ENCODE results near the gene ZNF532. TPM values are rescaled to one million over a fixed set of nuclear protein-coding genes. Genes with fewer than 3 reads are reported as not detected.
A peak's percentile ranks its signal among the peaks of the same experiment; 100 is the strongest.

The ZNF532 gene
- total RNA-seq, 8 experiments from 2014 or later = 28.6 to 161 (median 137) TPM

DNA sequence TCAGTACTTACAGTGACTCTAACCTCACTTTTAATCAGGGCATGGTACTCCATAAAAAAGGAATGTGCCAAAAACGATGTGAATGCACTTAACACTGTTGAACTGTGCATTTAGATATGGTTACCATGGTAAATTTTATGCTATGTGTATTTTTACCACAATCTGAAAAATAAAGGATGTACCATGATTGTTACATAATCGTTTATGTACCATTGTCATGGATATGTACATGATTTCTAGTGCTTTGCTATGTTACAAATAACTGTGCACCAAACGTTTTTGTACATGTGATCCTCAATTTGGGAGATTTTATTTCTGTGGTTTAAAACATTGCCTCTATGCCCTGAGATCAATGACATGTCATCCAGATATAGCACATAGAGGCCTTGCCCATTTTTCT, 21.8 kb downstream of the ZNF532 start:
- Histone ChIP-seq H3K4me3 (no peak overlapping the region), H3K27ac (no peak overlapping the region), H3K4me1 (replicated peaks in 1 of 2) (peaks cover 5 to 7% of the 10 kb centered on the region in 2 donors)
- 0 to 94% (median 60%) methylated on average over 1 to 3 of the region's 3 CpGs; no CpG with 5 or more reads in 1 of the 10 experiments for WGBS, 10 experiments
- in situ Hi-C loops (cut with MboI; ENCODE audit: low pct_unique_long_range_greater_than_20kb in 2 of 9, low sequenced_read_pairs in 9 of 9, unreplicated experiment in 9 of 9) = loop anchor here in 1 of 9 experiments (25.0 kb wide), 1 partner anchor 176 kb away; no protein-coding TSS in a partner anchor
- no peak for ATAC-seq (replicated peaks in 6 of 8)

DNA sequence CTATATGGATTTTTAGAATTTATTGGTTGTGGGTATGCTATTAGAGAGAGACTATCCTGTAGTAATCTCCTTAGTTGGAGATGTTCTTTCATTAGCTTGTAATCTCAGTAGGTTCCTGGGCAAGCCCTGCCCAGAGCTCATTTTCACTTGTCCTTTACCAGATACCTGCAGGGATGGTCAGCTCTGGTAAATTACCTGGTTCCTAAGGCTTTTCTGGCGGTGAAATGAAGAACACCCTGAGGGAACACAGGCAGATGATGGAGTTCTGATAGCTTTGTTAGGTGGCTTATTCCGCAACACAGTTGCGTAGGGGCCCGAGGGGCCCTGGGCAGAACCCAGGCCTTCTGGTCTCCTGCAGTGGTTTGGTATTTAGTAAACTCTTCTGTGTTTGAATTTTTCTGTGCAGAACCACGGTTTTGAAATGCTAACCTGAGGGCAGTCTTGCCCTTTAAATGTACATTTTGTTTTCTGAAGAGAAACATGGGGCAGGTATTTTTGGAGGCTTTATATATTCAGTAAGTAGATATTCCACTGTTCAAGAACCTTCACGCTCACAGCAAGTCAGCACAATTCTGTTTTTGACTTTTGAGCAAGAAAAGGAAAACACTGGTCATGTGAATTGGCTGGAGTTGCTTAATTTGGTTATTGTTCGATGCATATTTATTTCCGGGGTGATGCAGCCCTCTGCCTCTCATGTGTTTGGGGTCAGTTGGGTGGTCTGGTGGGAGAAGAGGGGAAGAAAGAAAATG, 22.4 kb downstream of the ZNF532 start:
- Histone ChIP-seq H3K4me3 (no peak overlapping the region), H3K27ac (no peak overlapping the region), H3K4me1 (replicated peaks in 1 of 2) (peaks cover 4 to 5% of the 10 kb centered on the region in 2 donors)
- no peak for ATAC-seq (replicated peaks in 6 of 8)
- in situ Hi-C loops (cut with MboI; ENCODE audit: low pct_unique_long_range_greater_than_20kb in 2 of 9, low sequenced_read_pairs in 9 of 9, unreplicated experiment in 9 of 9) = loop anchor here in 1 of 9 experiments (25.0 kb wide), 1 partner anchor 175 kb away; no protein-coding TSS in a partner anchor
- WGBS, 10 experiments = 30 to 100% (median 80%) methylated on average over 1 to 8 of the region's 8 CpGs; no CpG with 5 or more reads in 1 of the 10 experiments

- Histone ChIP-seq H3K4me3 (no peak overlapping the region), H3K27ac (peak overlapping the region in 1 of 2 donors; percentile 8), H3K4me1 (replicated peaks in 1 of 2) (peaks cover 4 to 8% of the 10 kb centered on the region in 2 donors)
- no peak for ATAC-seq (replicated peaks in 6 of 8)
- 89 to 100% (median 93%) methylated on average over 2 to 10 of the region's 10 CpGs; no CpG with 5 or more reads in 3 of the 10 experiments for WGBS, 10 experiments
- in situ Hi-C loops (cut with MboI; ENCODE audit: low pct_unique_long_range_greater_than_20kb in 2 of 9, low sequenced_read_pairs in 9 of 9, unreplicated experiment in 9 of 9) = loop anchor here in 1 of 9 experiments (25.0 kb wide), 1 partner anchor 175 kb away; no protein-coding TSS in a partner anchor
These were observed 22.9 kb downstream of the ZNF532 start for GRCh38 chr18:58887613-58887963.

- Histone ChIP-seq H3K27ac (no peak overlapping the region), H3K4me3 (no peak overlapping the region), H3K4me1 (replicated peaks in 1 of 2) (peaks cover 10 to 34% of the 10 kb centered on the region in 2 donors)
- in situ Hi-C loops (cut with MboI; ENCODE audit: low pct_unique_long_range_greater_than_20kb in 2 of 9, low sequenced_read_pairs in 9 of 9, unreplicated experiment in 9 of 9) = loop anchor here in 1 of 9 experiments (25.0 kb wide), 1 partner anchor 171 kb away; no protein-coding TSS in a partner anchor
- WGBS, 10 experiments = 8 to 100% (median 88%) methylated on average over 1 to 2 of the region's 2 CpGs; no CpG with 5 or more reads in 1 of the 10 experiments
- peak in 1 of 8 experiments; percentile 26 for ATAC-seq (replicated peaks in 6 of 8)
These were observed 27.1 kb downstream of the ZNF532 start for GRCh38 chr18:58891776-58892175.

- H3K4me3 ChIP-seq = no peak overlapping the region
- ATAC-seq (replicated peaks in 6 of 8) = peak in 6 of 8 experiments; percentile 17 to 62 (median 34)
- H3K4me1 ChIP-seq (replicated peaks in 1 of 2) = peaks cover 14 to 33% of the 10 kb centered on the region in 2 donors
- in situ Hi-C loops (cut with MboI; ENCODE audit: low pct_unique_long_range_greater_than_20kb in 2 of 9, low sequenced_read_pairs in 9 of 9, unreplicated experiment in 9 of 9) = loop anchor here in 1 of 9 experiments (25.0 kb wide), 1 partner anchor 170 kb away; no protein-coding TSS in a partner anchor
- WGBS, 10 experiments = 50 to 83% (median 55%) methylated on average over 1 to 6 of the region's 6 CpGs; no CpG with 5 or more reads in 1 of the 10 experiments
- H3K27ac ChIP-seq = no peak overlapping the region
These were observed 27.8 kb downstream of the ZNF532 start for GRCh38 chr18:58892488-58892887.

DNA sequence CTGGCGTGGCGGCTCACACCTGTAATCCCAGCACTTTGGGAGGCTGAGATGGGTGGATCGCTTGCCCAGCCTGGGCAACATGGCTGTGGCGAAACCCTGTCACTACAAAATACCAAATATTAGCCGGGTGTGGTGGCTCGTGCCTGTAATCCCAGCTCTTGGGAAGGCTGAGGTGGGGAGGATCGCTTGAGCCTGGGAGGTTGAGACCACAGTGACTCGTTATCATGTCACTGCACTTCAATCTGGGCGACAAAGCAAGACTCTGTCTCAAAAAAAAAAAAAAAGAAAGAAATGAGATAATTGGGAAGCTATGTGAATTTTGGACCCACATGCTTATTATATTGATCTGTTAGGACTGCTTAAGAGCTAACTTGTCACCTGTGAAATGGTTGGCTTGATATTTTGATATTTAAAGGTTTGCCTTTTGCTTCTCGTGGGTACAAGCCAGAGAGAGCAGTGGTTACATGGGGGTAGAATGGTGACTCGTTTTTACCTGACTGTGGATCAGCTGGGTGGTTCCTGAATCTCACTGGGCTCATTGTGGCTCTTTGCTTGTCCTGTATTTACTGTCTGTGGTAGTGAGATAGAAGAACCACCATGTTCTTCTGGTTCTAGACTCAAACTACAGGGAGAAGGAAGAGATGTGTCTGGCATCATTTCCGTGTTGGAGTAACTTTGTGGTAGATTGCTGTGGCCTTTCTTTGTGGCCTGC, 28.9 kb downstream of the ZNF532 start:
- in situ Hi-C loops (cut with MboI; ENCODE audit: low pct_unique_long_range_greater_than_20kb in 2 of 9, low sequenced_read_pairs in 9 of 9, unreplicated experiment in 9 of 9) = loop anchor here in 1 of 9 experiments (25.0 kb wide), 1 partner anchor 169 kb away; no protein-coding TSS in a partner anchor
- Histone ChIP-seq H3K4me1 (replicated peaks in 1 of 2) (peaks cover 14 to 33% of the 10 kb centered on the region in 2 donors), H3K4me3 (no peak overlapping the region), H3K27ac (no peak overlapping the region)
- WGBS, 10 experiments = 69 to 100% (median 93%) methylated on average over 1 to 9 of the region's 12 CpGs
- no peak for ATAC-seq (replicated peaks in 6 of 8)

DNA sequence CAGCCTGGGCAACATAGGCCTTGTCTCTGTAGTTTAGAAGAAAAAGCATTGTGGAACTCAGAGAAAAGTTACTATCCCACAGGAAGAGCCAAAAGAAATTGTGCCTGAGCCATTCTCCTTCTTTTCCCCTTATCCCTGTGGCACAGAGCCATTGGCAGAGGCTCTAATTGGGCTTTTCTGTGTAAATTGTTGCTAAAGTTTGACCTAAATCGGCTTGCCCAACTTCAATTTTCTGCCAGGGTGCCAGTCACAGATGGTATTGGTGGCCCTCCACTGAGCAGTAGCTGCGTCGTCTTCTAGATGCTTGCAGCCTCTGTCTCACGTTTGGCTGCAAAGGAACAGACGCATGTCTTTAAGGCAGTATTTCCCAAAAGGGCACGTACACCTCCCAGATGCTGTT, 30.3 kb downstream of the ZNF532 start:
- ATAC-seq (replicated peaks in 6 of 8) = no peak
- in situ Hi-C loops (cut with MboI; ENCODE audit: low pct_unique_long_range_greater_than_20kb in 2 of 9, low sequenced_read_pairs in 9 of 9, unreplicated experiment in 9 of 9) = loop anchor here in 1 of 9 experiments (25.0 kb wide), 1 partner anchor 167 kb away; no protein-coding TSS in a partner anchor
- no peak overlapping the region for H3K27ac ChIP-seq
- H3K4me3 ChIP-seq = no peak overlapping the region
- H3K4me1 ChIP-seq (replicated peaks in 1 of 2) = peaks cover 14 to 33% of the 10 kb centered on the region in 2 donors
- WGBS, 10 experiments = 67 to 100% (median 92%) methylated on average over 1 to 5 of the region's 6 CpGs; no CpG with 5 or more reads in 3 of the 10 experiments

DNA sequence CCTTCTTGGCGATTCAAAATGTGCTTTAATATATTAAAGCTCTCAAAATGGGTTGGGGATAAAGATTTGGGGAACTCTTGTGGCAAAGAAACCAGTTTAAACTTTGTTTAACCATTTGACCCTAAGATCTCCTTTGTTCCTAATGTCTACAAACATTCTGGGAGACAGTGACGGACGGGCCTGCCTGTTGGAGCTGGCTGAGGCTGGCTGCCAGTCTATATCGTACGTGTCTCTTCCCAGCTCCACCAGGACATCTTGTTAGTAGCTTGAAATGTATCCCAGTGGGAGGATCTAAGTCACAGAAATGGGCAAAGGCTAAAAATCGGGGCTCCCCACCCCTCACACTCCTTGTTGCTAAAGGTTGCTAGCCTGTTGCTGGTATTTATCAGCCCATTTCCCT, 30.7 kb downstream of the ZNF532 start:
- in situ Hi-C loops (cut with MboI; ENCODE audit: low pct_unique_long_range_greater_than_20kb in 2 of 9, low sequenced_read_pairs in 9 of 9, unreplicated experiment in 9 of 9) = loop anchor here in 1 of 9 experiments (25.0 kb wide), 1 partner anchor 167 kb away; no protein-coding TSS in a partner anchor
- 48 to 100% (median 93%) methylated on average over 1 to 6 of the region's 6 CpGs; no CpG with 5 or more reads in 3 of the 10 experiments for WGBS, 10 experiments
- ATAC-seq (replicated peaks in 6 of 8) = peak in 2 of 8 experiments; percentile 36 to 44
- peaks cover 14 to 33% of the 10 kb centered on the region in 2 donors for H3K4me1 ChIP-seq (replicated peaks in 1 of 2)
- no peak overlapping the region for H3K4me3 ChIP-seq
- H3K27ac ChIP-seq = no peak overlapping the region

- Histone ChIP-seq H3K27ac (no peak overlapping the region), H3K4me3 (no peak overlapping the region), H3K4me1 (replicated peaks in 1 of 2) (peaks cover 14 to 33% of the 10 kb centered on the region in 2 donors)
- ATAC-seq (replicated peaks in 6 of 8) = peak in 6 of 8 experiments; percentile 5 to 97 (median 22)
- in situ Hi-C loops (cut with MboI; ENCODE audit: low pct_unique_long_range_greater_than_20kb in 2 of 9, low sequenced_read_pairs in 9 of 9, unreplicated experiment in 9 of 9) = loop anchor here in 1 of 9 experiments (25.0 kb wide), 1 partner anchor 166 kb away; no protein-coding TSS in a partner anchor
- 0 to 100% (median 70%) methylated on average over 1 to 2 of the region's 2 CpGs; no CpG with 5 or more reads in 4 of the 10 experiments for WGBS, 10 experiments
These were observed 31.6 kb downstream of the ZNF532 start for GRCh38 chr18:58896268-58896667.

GRCh38 chr18:58896734-58897508, 32.2 kb downstream of the ZNF532 start:
- in situ Hi-C loops (cut with MboI; ENCODE audit: low pct_unique_long_range_greater_than_20kb in 2 of 9, low sequenced_read_pairs in 9 of 9, unreplicated experiment in 9 of 9) = loop anchor here in 1 of 9 experiments (25.0 kb wide), 1 partner anchor 165 kb away; no protein-coding TSS in a partner anchor
- WGBS, 10 experiments = 42 to 94% (median 85%) methylated on average over 2 to 7 of the region's 8 CpGs; no CpG with 5 or more reads in 1 of the 10 experiments
- peaks cover 14 to 33% of the 10 kb centered on the region in 2 donors for H3K4me1 ChIP-seq (replicated peaks in 1 of 2)
- ATAC-seq (replicated peaks in 6 of 8) = peak in 5 of 8 experiments; percentile 25 to 83 (median 65)
- H3K4me3 ChIP-seq = no peak overlapping the region
- H3K27ac ChIP-seq = no peak overlapping the region

GRCh38 chr18:58898010-58898799, 33.5 kb downstream of the ZNF532 start:
- H3K4me3 ChIP-seq = no peak overlapping the region
- WGBS, 10 experiments = 58 to 100% (median 89%) methylated on average over 1 to 6 of the region's 9 CpGs; no CpG with 5 or more reads in 4 of the 10 experiments
- no peak overlapping the region for H3K27ac ChIP-seq
- peaks cover 14 to 26% of the 10 kb centered on the region in 2 donors for H3K4me1 ChIP-seq (replicated peaks in 1 of 2)
- peak in 1 of 8 experiments; percentile 68 for ATAC-seq (replicated peaks in 6 of 8)
- in situ Hi-C loops (cut with MboI; ENCODE audit: low pct_unique_long_range_greater_than_20kb in 2 of 9, low sequenced_read_pairs in 9 of 9, unreplicated experiment in 9 of 9) = loop anchor here in 1 of 9 experiments (25.0 kb wide), 1 partner anchor 164 kb away; no protein-coding TSS in a partner anchor

Measured in motor neuron (in vitro differentiated cells).